ENCODE results near the gene SMNDC1.

DNA sequence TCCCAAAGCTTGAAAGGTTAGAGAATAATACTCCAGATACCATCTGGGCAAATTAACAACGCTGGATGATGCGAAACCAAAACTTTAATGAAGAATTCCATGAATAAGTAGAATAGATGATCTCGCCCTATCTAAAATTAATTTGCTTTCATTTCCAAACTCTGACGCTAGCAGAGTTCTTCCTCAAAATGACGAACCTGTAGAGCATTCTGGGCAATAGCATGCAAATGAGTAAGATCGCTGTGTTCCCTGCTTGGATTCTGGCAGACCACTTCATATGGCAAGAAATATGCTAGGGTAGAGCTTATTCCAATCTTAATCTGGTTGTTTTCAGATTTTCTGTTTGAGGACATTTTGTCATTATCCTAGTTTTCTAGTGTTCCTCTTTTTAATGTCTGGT lies 36.1 kb upstream of the SMNDC1 start:
- TF ChIP-seq EZH2 (IDR thresholded peaks at IDR 0.05) (no peak), POLR2AphosphoS5 (IDR thresholded peaks at IDR 0.05; ENCODE audit: borderline replicate concordance, low read depth, low read length) (no peak), FOXP2 (optimal IDR thresholded peaks at IDR 0.05; ENCODE audit: control extremely low read depth, extremely low read length, insufficient read depth) (no peak)

Measured in SK-N-MC (cell line).